Esophagus muscularis mucosa (tissue), 4 donors: Measurements from ENCODE around the gene NYAP2. TPM values are rescaled to one million over a fixed set of nuclear protein-coding genes. Genes with fewer than 3 reads are reported as not detected.

Experiments used
- DNase-seq: peaks from one replicate; pipeline ENCODE4 v3.0.0-alpha.2; 2017; ENCODE audit errors: extremely low spot score
- H3K27ac ChIP-seq, 4 donors: fragments of 200-600 bp; sonication (generic); replicated peaks in 1 of 4; 1 replicate in 3 of 4; 2 replicates in 1 of 4; pipeline ENCODE4 v1.5.1; 2016 to 2019; ENCODE audit warnings: mild to moderate bottlenecking in 1 of 4
- H3K27me3 ChIP-seq, 4 donors: fragments of 200-600 bp; sonication (generic); one replicate each; pipeline versions ENCODE4 v1.5.1 to v1.6.0; 2016 to 2019
- H3K36me3 ChIP-seq, 4 donors: fragments of 200-600 bp; sonication (generic); one replicate each; pipeline ENCODE4 v1.5.1; 2016 to 2019
- H3K4me1 ChIP-seq, 4 donors: fragments of 200-600 bp; sonication (generic); one replicate each; pipeline ENCODE4 v1.5.1; 2016 to 2019
- H3K4me3 ChIP-seq, 4 donors: fragments of 200-600 bp; sonication (generic); 1 replicate in 2 of 4; 2 replicates in 2 of 4; pipeline ENCODE4 v1.5.1; 2016 to 2019; ENCODE audit warnings: mild to moderate bottlenecking in 4 of 4, moderate library complexity in 1 of 4
- H3K9me3 ChIP-seq, 4 donors: fragments of 200-600 bp; sonication (generic); 1 replicate in 3 of 4; 2 replicates in 1 of 4; pipeline ENCODE4 v1.5.1; 2016 to 2019
- EP300 ChIP-seq: sonication (generic); formaldehyde crosslinking; IDR thresholded peaks from one replicate; pipeline ENCODE4 v1.6.1; 2017; ENCODE audit warnings: antibody characterized with exemption
- POLR2A ChIP-seq: fragments of 450-650 bp; IDR thresholded peaks from one replicate; pipeline ENCODE4 v1.6.1; 2017; ENCODE audit warnings: antibody characterized with exemption, moderate library complexity, mild to moderate bottlenecking, low read depth
- POLR2AphosphoS5 ChIP-seq, 2 donors: sonication (generic); formaldehyde crosslinking; IDR thresholded peaks; one replicate each; pipeline ENCODE4 v1.6.1; 2017; ENCODE audit warnings: antibody characterized with exemption in 2 of 2
- WGBS: methylation state at CpG from one replicate; pipeline ENCODE4 v1.1.5; 2018; 5-methylcytosine and 5-hydroxymethylcytosine counted together
- intact Hi-C: fragments of 100-400 bp; cut with DNase I; formaldehyde crosslinking; loops from one replicate; pipeline ENCODE4 v1.15.1; 2023
- total RNA-seq, 4 donors: library from RNA; depleted of rRNA; stranded (reverse); fragments of >200 nt; gene quantifications; one replicate each; pipeline versions ENCODE4 v1.1.0 to v1.2.1, GENCODE V29; 2016
- TF ChIP-seq, protein P1 (sequence below), 3 experiments: fragments of 200-600 bp in 2 of 3; fragments of 450-650 bp in 1 of 3; sonication (generic) in 2 of 3; IDR thresholded peaks; one replicate each; pipeline ENCODE4 v1.5.1; 2017 to 2019; ENCODE audit warnings: antibody characterized with exemption in 3 of 3, mild to moderate bottlenecking in 2 of 3, moderate library complexity in 1 of 3

NYAP2 gene
- total RNA-seq, 4 donors from 2014 or later, result under 0.01 to 0.26 (median 0.17) TPM; not detected in 1

DNA sequence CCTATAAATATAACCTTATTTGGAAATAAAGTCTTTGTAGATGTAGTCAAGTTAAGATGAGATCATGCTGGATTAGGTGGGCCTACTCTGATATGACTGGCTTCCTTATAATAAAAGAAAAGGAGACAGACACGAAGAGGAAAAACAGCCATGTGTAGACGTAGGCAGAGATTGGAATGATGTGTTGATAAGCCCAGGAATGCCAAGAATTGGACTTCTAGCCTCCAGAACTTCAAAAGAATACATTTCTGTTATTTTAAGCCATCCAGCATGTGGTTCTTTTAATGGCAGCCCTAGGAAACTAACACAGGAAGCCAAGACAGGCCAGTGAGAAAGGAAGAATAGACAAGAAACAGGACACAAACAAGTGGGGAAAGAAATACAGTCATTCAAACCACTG, 68.6 kb downstream of the NYAP2 start:
- Histone ChIP-seq H3K27ac (no peak overlapping the region), H3K4me1 (no peaks in the 10 kb centered on the region), H3K27me3 (no peaks in the 10 kb centered on the region), H3K36me3 (no peaks in the 10 kb centered on the region), H3K4me3 (no peak overlapping the region), H3K9me3 (no peaks in the 10 kb centered on the region)
- intact Hi-C loops, result no loop called here
- no peak for DNase-seq
- WGBS, result 55% methylated on average over 2 of the region's 2 CpGs
- TF ChIP-seq POLR2A, result no peak
- TF ChIP-seq EP300, result no peak
- TF ChIP-seq, protein P1, sequence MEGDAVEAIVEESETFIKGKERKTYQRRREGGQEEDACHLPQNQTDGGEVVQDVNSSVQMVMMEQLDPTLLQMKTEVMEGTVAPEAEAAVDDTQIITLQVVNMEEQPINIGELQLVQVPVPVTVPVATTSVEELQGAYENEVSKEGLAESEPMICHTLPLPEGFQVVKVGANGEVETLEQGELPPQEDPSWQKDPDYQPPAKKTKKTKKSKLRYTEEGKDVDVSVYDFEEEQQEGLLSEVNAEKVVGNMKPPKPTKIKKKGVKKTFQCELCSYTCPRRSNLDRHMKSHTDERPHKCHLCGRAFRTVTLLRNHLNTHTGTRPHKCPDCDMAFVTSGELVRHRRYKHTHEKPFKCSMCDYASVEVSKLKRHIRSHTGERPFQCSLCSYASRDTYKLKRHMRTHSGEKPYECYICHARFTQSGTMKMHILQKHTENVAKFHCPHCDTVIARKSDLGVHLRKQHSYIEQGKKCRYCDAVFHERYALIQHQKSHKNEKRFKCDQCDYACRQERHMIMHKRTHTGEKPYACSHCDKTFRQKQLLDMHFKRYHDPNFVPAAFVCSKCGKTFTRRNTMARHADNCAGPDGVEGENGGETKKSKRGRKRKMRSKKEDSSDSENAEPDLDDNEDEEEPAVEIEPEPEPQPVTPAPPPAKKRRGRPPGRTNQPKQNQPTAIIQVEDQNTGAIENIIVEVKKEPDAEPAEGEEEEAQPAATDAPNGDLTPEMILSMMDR (IDR thresholded peaks at IDR 0.05), result no peak
- no peak for TF ChIP-seq POLR2AphosphoS5 (IDR thresholded peaks at IDR 0.05)

DNA sequence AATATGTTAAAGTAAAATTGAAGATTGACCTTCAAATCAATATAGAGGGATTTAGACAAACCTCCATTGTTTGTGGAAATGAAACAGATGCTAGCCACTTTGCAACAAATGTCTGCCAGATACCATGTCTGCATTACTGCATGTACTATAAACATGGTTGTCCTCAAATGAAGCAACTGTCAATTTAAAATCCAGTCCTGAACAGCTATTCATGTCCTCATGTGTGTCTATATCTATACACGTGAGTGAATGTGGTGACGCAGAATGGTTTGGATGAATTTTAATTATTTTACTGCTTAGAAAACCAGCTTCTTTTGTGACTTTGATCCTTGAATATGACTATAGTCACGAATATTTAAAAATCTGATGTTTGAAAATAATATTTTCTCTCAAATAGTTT, 71.5 kb downstream of the NYAP2 start:
- no peak overlapping the region for H3K27ac ChIP-seq
- no peak overlapping the region for H3K4me3 ChIP-seq
- H3K9me3 ChIP-seq, result no peaks in the 10 kb centered on the region
- no peaks in the 10 kb centered on the region for H3K4me1 ChIP-seq
- intact Hi-C loops, result no loop called here
- no peaks in the 10 kb centered on the region for H3K27me3 ChIP-seq
- no peak for DNase-seq
- WGBS, result 75% methylated on average over 3 of the region's 3 CpGs
- H3K36me3 ChIP-seq, result no peaks in the 10 kb centered on the region
- TF ChIP-seq EP300, result no peak
- TF ChIP-seq POLR2AphosphoS5 (IDR thresholded peaks at IDR 0.05), result no peak
- TF ChIP-seq, protein P1 (IDR thresholded peaks at IDR 0.05), result no peak
- TF ChIP-seq POLR2A, result no peak

DNA sequence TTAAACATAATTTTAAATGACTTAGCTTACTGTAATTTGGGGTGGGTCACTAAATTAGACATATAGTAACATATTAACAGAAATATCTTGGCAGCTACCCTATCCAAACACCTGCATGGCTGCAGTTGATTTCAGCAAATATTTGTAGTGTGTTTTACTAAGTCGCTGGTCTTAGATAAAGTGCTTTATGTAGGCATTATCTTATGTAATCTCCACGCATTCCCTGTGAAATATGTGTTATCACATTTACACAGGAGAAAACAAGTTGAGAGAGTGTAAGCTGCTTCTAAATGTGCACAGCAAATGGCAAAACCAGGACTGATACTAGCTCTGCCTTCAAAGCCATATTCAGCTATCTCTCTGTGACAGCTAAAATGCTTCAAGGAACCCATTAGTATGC, 72.0 kb downstream of the NYAP2 start:
- no peak for TF ChIP-seq POLR2AphosphoS5 (IDR thresholded peaks at IDR 0.05)
- TF ChIP-seq POLR2A, result no peak
- TF ChIP-seq EP300, result no peak
- TF ChIP-seq, protein P1 (IDR thresholded peaks at IDR 0.05), result no peak
- Histone ChIP-seq H3K9me3 (no peaks in the 10 kb centered on the region), H3K4me3 (no peak overlapping the region), H3K27ac (no peak overlapping the region), H3K36me3 (no peaks in the 10 kb centered on the region), H3K27me3 (no peaks in the 10 kb centered on the region), H3K4me1 (no peaks in the 10 kb centered on the region)
- DNase-seq, result no peak
- 87% methylated on average over 2 of the region's 2 CpGs for WGBS
- intact Hi-C loops, result no loop called here

DNA sequence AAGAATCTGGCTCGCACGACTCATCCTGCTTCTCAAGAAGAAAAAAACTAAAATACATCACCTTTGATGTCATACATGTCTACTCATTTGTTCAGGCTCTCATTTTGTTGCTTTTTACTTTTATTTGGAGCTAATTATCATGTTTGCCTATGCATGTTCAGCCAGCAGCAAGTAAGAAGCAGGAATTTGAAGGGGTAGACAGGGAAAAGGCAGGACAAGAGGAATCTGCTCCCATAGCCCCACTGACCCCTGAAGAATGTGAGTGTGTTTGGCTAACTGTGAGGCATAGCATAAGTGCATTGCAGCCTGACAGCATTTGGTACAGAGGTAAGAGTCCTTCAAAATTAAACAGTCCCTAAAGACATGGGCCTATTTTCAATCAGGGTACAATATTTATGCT, 72.7 kb downstream of the NYAP2 start:
- no peak for DNase-seq
- Histone ChIP-seq H3K27me3 (no peaks in the 10 kb centered on the region), H3K27ac (no peak overlapping the region), H3K4me3 (no peak overlapping the region), H3K4me1 (no peaks in the 10 kb centered on the region), H3K9me3 (no peaks in the 10 kb centered on the region), H3K36me3 (no peaks in the 10 kb centered on the region)
- TF ChIP-seq POLR2A (no peak), EP300 (no peak), POLR2AphosphoS5 (IDR thresholded peaks at IDR 0.05) (no peak)
- TF ChIP-seq, protein P1 (IDR thresholded peaks at IDR 0.05), result no peak
- intact Hi-C loops, result no loop called here
- WGBS, result 84% methylated on average over 2 of the region's 2 CpGs

DNA sequence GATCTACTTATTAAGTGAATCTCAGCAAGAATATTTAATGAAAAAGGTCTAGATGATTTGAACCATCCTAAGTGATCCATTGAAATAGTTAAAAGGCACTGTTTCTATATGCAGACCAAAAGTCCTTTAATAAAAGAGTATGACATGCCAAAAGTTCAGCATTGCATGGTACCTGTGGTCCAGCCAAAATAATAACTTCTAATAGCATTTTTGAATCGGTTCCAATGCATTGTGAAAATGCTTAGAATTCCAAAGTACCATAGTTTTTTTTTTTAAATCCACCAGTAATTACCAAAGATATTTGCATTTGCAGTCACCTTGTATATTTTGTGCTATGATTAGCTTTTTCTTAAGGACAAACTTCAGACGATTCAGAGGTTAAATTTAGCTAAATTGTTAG, 79.9 kb downstream of the NYAP2 start:
- Histone ChIP-seq H3K27ac (no peak overlapping the region), H3K9me3 (no peaks in the 10 kb centered on the region), H3K36me3 (no peaks in the 10 kb centered on the region), H3K4me1 (no peaks in the 10 kb centered on the region), H3K4me3 (no peak overlapping the region), H3K27me3 (no peaks in the 10 kb centered on the region)
- WGBS, result 65% methylated on average over 2 of the region's 2 CpGs
- DNase-seq, result no peak
- TF ChIP-seq, protein P1 (IDR thresholded peaks at IDR 0.05), result no peak
- no peak for TF ChIP-seq EP300
- TF ChIP-seq POLR2AphosphoS5 (IDR thresholded peaks at IDR 0.05), result no peak
- no peak for TF ChIP-seq POLR2A
- intact Hi-C loops, result no loop called here
